Esophagus (tissue), 2 donors: ENCODE results near the gene HDC. TPM values are rescaled to one million over a fixed set of nuclear protein-coding genes. Genes with fewer than 3 reads are reported as not detected.

Experiments
- polyA plus RNA-seq, 2 donors: library from polyadenylated mRNA; stranded (reverse); fragments of 200-250 nt; gene quantifications; one replicate each; pipeline ENCODE4 v1.2.3, GENCODE V29; 2013
- donor health status: healthy with polysubstance abuse.
- donor health status: Bipolar disorder and iron deficiency.

The HDC gene
- polyA plus RNA-seq, 2 donors: 0.08 to 1.5 TPM

Other genes starting within 250 kb of the HDC start
- gene ATP8B4, start 146.5 kb downstream of the HDC start, polyA plus RNA-seq: under 1 TPM; 0.75 to 0.84 TPM
- 1 to 10 TPM; 2.0 to 2.7 TPM for gene SLC27A2, start 83.5 kb downstream of the HDC start, polyA plus RNA-seq
- gene GABPB1, start 89.5 kb upstream of the HDC start, polyA plus RNA-seq: 1 to 10 TPM; 5.1 to 7.3 TPM
- 10 to 100 TPM; 18.6 to 20.1 TPM for gene USP8, start 158.7 kb upstream of the HDC start, polyA plus RNA-seq